Caco-2 (cell line): ENCODE data around the gene UBAP1. TPM values are rescaled to one million over a fixed set of nuclear protein-coding genes. Genes with fewer than 3 reads are reported as not detected.

Experiments
- BruUV-seq: library from RNA; stranded (reverse); fragments of 400-500 nt; replicated peaks from 2 replicates; lab custom pipeline; 2021; lab: Mats Ljungman, UMichigan
- CTCF ChIA-PET: fragments of 300-600 bp; sonication (Branson Sonifier 250); formaldehyde crosslinking; loops from one replicate; lab custom pipeline; 2022; ENCODE audit warnings: antibody characterized with exemption; lab: Charles Lee
- POLR2A ChIA-PET: fragments of 300-600 bp; sonication (Branson Sonifier 250); formaldehyde crosslinking; loops from one replicate; lab custom pipeline; 2022; ENCODE audit warnings: antibody characterized with exemption; lab: Charles Lee
- DNase-seq, 2 experiments: peaks; one replicate each; pipeline versions ENCODE4 v3.0.0 to v3.0.0-alpha.2; 2020 to 2022
- H3K27me3 ChIP-seq: replicated peaks from 2 replicates; pipeline ENCODE4 v1.6.0; 2011; ENCODE audit warnings: low read length; ENCODE audit not compliant: control insufficient read depth, insufficient read depth
- H3K36me3 ChIP-seq: 2 replicates; pipeline ENCODE4 v1.5.1; 2011; ENCODE audit warnings: low read length; ENCODE audit not compliant: control insufficient read depth, insufficient read depth
- H3K4me1 ChIP-seq: fragments of 250-450 bp; sonication (Bioruptor Pico); 2 replicates; pipeline ENCODE4 v1.5.1; 2020; ENCODE audit warnings: mild to moderate bottlenecking
- H3K4me3 ChIP-seq: 2 replicates; pipeline ENCODE4 v1.5.1; 2011; ENCODE audit warnings: low read depth, mild to moderate bottlenecking, control low read depth, low read length
- H3K9me3 ChIP-seq: fragments of 250-450 bp; sonication (Bioruptor Pico); 2 replicates; pipeline ENCODE4 v1.5.1; 2020; ENCODE audit warnings: mild to moderate bottlenecking, moderate library complexity
- H3K27ac Mint-ChIP-seq: one replicate; pipeline ENCODE4 v1.8.0; 2022; ENCODE audit warnings: mixed read lengths; ENCODE audit not compliant: unreplicated experiment
- H3K27me3 Mint-ChIP-seq: one replicate; pipeline ENCODE4 v1.8.0; 2022; ENCODE audit warnings: mixed read lengths; ENCODE audit not compliant: insufficient read depth, unreplicated experiment
- H3K36me3 Mint-ChIP-seq: one replicate; pipeline ENCODE4 v1.8.0; 2022; ENCODE audit warnings: mild to moderate bottlenecking, mixed read lengths; ENCODE audit not compliant: insufficient read depth, unreplicated experiment
- H3K4me1 Mint-ChIP-seq: one replicate; pipeline ENCODE4 v1.8.0; 2022; ENCODE audit warnings: low read depth, mixed read lengths; ENCODE audit not compliant: unreplicated experiment
- H3K4me3 Mint-ChIP-seq: one replicate; pipeline ENCODE4 v1.8.0; 2022; ENCODE audit warnings: mild to moderate bottlenecking, moderate library complexity, mixed read lengths; ENCODE audit not compliant: unreplicated experiment
- H3K9me3 Mint-ChIP-seq: one replicate; pipeline ENCODE4 v1.8.0; 2022; ENCODE audit warnings: mixed read lengths; ENCODE audit not compliant: unreplicated experiment
- intact Hi-C: fragments of 100-400 bp; cut with micrococcal nuclease; formaldehyde crosslinking; loops from one replicate; pipeline ENCODE4 v1.10.0; 2022; ENCODE audit not compliant: unreplicated experiment
- total RNA-seq: library from RNA; stranded (reverse); gene quantifications from 2 replicates; pipeline ENCODE4 v1.2.3, GENCODE V29; 2022
- TF ChIP-seq, protein P1 (sequence below), 2 experiments: fragments of 200-600 bp in 1 of 2; IDR thresholded peaks; 1 replicate in 1 of 2; 2 replicates in 1 of 2; pipeline versions ENCODE4 v1.5.1 to v1.8.0; 2011 to 2022; ENCODE audit warnings: antibody characterized with exemption in 1 of 2, control low read depth in 1 of 2, inconsistent platforms in 1 of 2, low read depth in 1 of 2, low read length in 1 of 2, mild to moderate bottlenecking in 1 of 2, moderate library complexity in 1 of 2; ENCODE audit not compliant: insufficient read depth in 1 of 2, severe bottlenecking in 1 of 2, unreplicated experiment in 1 of 2

Gene UBAP1
- total RNA-seq, 1 experiment from 2014 or later: 33.2 TPM

DNA sequence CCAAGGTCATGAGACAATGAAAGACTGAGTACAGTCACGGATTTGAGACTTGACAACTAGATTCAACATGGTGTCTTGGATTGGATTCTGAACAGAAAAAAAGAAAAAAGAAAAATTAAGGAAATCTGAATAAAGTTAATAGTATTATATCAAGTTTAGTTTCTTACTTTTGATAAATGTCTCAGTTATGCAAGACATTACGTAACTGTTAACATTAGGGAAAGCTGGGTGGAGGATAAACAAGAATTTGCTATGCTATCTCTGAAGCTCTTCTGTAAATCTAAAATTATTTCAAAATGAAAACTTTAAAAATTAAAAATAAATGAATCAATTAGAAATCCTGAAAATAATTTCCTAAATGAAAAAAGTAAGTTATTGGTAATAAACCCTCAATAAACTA is 38.0 kb upstream of the UBAP1 start:
- Histone ChIP-seq H3K9me3 (no peaks in the 10 kb centered on the region), H3K4me1 (no peaks in the 10 kb centered on the region), H3K27me3 (no peaks in the 10 kb centered on the region), H3K4me3 (no peak overlapping the region), H3K36me3 (no peaks in the 10 kb centered on the region)
- ChIA-PET POLR2A (no interaction called here), CTCF (no interaction called here)
- TF ChIP-seq, protein P1, sequence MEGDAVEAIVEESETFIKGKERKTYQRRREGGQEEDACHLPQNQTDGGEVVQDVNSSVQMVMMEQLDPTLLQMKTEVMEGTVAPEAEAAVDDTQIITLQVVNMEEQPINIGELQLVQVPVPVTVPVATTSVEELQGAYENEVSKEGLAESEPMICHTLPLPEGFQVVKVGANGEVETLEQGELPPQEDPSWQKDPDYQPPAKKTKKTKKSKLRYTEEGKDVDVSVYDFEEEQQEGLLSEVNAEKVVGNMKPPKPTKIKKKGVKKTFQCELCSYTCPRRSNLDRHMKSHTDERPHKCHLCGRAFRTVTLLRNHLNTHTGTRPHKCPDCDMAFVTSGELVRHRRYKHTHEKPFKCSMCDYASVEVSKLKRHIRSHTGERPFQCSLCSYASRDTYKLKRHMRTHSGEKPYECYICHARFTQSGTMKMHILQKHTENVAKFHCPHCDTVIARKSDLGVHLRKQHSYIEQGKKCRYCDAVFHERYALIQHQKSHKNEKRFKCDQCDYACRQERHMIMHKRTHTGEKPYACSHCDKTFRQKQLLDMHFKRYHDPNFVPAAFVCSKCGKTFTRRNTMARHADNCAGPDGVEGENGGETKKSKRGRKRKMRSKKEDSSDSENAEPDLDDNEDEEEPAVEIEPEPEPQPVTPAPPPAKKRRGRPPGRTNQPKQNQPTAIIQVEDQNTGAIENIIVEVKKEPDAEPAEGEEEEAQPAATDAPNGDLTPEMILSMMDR (IDR thresholded peaks at IDR 0.05; ENCODE audit: insufficient read depth in 1 of 2, low read depth in 1 of 2, low read length in 1 of 2, severe bottlenecking in 1 of 2, unreplicated experiment in 1 of 2): no peak
- intact Hi-C loops: no loop called here
- H3K27me3 Mint-ChIP-seq: no peaks in the 10 kb centered on the region
- H3K36me3 Mint-ChIP-seq: no peaks in the 10 kb centered on the region
- DNase-seq: no peak
- no peaks in the 10 kb centered on the region for H3K9me3 Mint-ChIP-seq
- BruUV-seq: no TSS peak
- no peaks in the 10 kb centered on the region for H3K4me1 Mint-ChIP-seq
- H3K4me3 Mint-ChIP-seq: no peak overlapping the region
- H3K27ac Mint-ChIP-seq: no peak overlapping the region

DNA sequence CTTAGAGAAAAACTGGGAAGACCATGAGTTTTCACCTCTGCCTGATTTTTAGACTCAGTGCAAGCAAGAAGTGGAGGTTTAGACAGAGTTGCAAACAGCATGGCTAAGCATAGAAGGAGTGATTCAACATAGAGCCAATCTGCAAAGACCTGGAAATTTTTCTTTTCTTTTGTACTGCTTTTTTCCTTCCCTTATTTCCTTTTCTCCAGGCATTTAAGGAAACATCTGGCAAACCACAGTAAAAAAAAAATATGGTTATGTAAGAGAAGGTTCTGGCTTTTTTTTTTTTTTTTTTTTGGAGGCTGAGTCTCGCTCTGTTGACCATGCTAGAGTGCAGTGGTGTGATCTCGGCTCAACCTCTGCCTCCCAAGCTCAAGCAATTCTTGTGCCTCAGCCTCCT is 35.7 kb upstream of the UBAP1 start:
- H3K4me3 Mint-ChIP-seq: no peak overlapping the region
- no peak overlapping the region for H3K4me3 ChIP-seq

GRCh38 chr9:34145165-34145564 is 33.7 kb upstream of the UBAP1 start:
- ChIA-PET POLR2A (interaction anchor here (0.6 kb wide), 1 partner anchor 229 kb away, joined by 4 read pairs; no protein-coding TSS in a partner anchor), CTCF (interaction anchor here (0.6 to 1.2 kb wide), 2 partner anchors 18 to 207 kb away, joined by 3 read pairs; partner anchors contain the start of gene DCAF12)
- intact Hi-C loops: no loop called here
- H3K36me3 Mint-ChIP-seq: no peaks in the 10 kb centered on the region
- H3K9me3 ChIP-seq: no peaks in the 10 kb centered on the region
- no peaks in the 10 kb centered on the region for H3K36me3 ChIP-seq
- H3K4me1 ChIP-seq: no peaks in the 10 kb centered on the region
- H3K27me3 ChIP-seq: no peaks in the 10 kb centered on the region
- no peaks in the 10 kb centered on the region for H3K9me3 Mint-ChIP-seq
- no TSS peak for BruUV-seq
- no peaks in the 10 kb centered on the region for H3K27me3 Mint-ChIP-seq
- no peak for DNase-seq
- H3K4me1 Mint-ChIP-seq: no peaks in the 10 kb centered on the region
- no peak overlapping the region for H3K4me3 Mint-ChIP-seq
- H3K27ac Mint-ChIP-seq: no peak overlapping the region
- no peak overlapping the region for H3K4me3 ChIP-seq
- TF ChIP-seq, protein P1 (IDR thresholded peaks at IDR 0.05; ENCODE audit: insufficient read depth in 1 of 2, low read depth in 1 of 2, low read length in 1 of 2, severe bottlenecking in 1 of 2, unreplicated experiment in 1 of 2): no peak

More for the DNA sequence above, 35.7 kb upstream of the UBAP1 start:
- no TSS peak for BruUV-seq
- no peaks in the 10 kb centered on the region for H3K4me1 Mint-ChIP-seq
- TF ChIP-seq, protein P1 (IDR thresholded peaks at IDR 0.05; ENCODE audit: insufficient read depth in 1 of 2, low read depth in 1 of 2, low read length in 1 of 2, severe bottlenecking in 1 of 2, unreplicated experiment in 1 of 2): no peak
- CTCF ChIA-PET: no interaction called here
- H3K27me3 Mint-ChIP-seq: no peaks in the 10 kb centered on the region
- H3K27ac Mint-ChIP-seq: no peak overlapping the region
- POLR2A ChIA-PET: no interaction called here
- H3K36me3 ChIP-seq: no peaks in the 10 kb centered on the region
- intact Hi-C loops: no loop called here
- no peaks in the 10 kb centered on the region for H3K27me3 ChIP-seq
- DNase-seq: no peak
- H3K9me3 ChIP-seq: no peaks in the 10 kb centered on the region
- H3K36me3 Mint-ChIP-seq: no peaks in the 10 kb centered on the region
- H3K4me1 ChIP-seq: no peaks in the 10 kb centered on the region
- H3K9me3 Mint-ChIP-seq: no peaks in the 10 kb centered on the region
